Measurements from ENCODE around the gene RASGRF2.
"Not testable (repeated sequence)": the region's sequence is repeated elsewhere in the genome, so short reads cannot be mapped to it uniquely, and the experiment has no call there.

Gene RASGRF2

DNA sequence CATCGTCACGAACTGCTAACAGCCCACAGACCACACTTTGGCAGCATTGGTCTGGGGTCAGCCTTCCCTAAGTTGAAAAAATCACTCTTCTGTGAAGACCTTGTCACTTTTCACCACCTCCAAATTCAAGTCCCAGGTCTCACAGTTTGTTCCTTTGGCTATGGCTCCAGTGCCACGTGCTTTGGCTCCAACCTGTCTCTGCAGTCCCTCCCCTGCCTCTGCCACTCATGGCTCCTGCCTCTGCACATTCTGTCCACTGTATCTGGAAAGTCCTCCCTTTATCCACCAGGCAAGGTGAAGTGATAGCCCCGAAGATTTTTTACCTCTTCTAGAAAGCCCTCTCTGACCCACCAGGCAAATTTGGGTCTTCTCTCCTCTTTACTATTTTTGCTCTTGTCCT, 278.3 kb downstream of the RASGRF2 start:
- no peak for DNase-seq (ENCODE audit: low read depth in 2 of 2)

DNA sequence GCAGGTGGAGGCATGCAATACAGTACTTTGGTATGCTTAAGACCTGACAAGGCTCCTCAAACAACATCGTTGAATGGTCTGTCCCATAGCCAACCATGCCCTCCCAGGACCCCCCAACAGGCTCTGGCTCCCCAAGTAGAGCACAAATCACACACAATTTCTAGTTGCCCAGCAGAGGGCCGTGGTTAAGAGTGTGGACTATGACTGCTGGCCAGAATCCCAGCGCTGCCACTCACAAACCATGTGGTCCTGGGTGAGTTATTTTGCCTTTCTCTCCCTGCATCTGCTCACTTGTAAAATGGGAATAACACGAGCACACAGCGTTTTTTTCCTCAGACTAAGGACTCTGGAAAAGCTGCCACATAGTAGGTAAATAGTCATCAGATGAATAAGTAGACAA, 279.4 kb downstream of the RASGRF2 start:
- no peak for DNase-seq (ENCODE audit: low read depth in 2 of 2)

DNA sequence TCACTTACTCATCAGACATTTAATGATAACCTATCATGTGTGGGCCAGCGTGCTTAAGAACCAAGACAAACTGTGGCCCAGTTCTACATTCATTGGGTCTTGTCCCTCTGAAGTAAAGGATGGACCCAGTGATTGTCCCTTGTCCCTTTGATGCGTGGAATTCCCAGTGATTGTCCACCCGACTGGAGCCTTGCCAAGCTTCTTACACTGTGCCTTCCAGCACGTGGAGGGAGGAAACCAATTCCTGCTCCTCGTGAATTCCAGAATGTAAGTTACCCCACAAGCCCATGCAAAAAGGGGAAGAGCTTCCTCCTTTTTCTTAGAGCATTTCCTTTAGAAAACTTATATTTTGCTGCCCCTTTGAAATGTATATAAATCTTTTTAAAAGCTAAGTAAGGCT, 280.8 kb downstream of the RASGRF2 start:
- DNase-seq (ENCODE audit: low read depth in 2 of 2): no peak

DNA sequence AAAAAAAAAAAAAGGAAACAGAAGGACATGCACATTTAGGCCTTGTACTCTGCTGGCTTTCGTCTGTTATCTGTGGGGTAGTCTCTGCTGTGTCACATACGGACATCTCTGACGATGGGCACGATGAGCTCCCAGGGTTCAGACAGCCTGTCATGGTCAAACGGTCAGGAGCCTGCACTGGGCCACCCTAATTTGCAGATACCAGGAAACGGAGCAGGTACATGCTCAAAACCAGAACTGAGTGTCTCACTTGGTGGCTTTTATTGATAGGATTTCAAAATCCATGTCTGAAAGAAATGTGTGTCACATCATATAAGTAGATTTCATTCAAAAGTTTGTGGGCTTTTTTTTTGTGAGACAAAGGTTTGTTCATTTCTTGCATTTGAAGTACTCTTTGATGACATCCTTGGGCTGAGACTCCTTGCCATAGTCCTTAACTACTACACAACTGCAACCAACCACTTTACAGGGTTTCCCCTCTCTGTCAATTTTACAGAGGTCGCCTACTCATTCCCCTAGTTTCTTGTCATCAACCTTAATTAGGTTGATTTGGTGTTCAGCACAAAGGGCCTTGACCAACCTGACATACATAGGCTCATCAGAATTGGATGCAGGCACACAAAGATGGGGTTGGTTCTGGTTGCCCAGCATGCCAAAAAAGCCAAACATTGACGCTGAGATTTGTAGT, 281.9 kb downstream of the RASGRF2 start:
- DNase-seq (ENCODE audit: low read depth in 2 of 2): no peak

DNA sequence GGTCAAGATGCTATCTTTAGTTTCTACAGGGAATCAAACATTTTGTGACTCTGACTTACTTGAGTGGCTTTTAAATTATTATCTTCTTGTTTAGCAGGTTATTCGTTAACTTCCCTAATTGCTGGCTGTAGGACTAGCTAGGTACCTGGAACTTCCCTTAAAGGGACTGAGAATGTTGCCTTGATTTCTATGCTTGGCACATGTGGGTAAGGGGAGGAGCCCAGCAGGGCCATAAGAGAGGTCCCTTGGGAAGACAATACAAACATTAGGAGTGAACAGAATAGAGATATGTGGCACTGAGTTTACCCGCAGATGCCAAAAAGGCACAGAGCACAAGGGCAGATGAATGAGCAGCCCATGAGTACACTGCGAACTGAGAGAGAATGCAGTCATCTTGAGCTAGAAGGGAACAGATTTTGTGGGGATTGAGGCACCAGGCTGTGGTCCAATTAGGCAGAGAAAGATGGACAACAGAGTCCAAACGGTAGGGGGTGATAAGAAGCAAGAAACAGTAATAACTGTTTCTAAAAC, 282.8 kb downstream of the RASGRF2 start:
- DNase-seq (ENCODE audit: low read depth in 2 of 2): no peak

DNA sequence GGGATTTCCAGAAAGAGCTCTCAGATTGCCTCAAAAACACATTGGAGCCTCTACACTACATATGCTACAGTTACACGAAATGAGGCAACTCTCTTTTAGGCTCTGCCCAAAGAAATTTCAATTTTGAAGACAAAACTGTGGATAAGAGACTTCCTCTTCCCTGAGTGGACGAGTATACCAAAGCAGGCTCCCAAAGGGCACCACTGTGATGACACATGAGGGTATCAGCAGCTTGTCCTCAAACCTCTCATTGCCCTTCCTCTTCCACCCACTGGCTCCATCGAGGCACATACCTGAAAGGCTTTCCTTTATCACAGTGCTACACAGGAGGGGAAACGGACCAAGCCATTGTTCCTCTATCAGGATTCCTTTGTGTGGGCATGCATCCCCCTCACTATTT, 284.3 kb downstream of the RASGRF2 start:
- DNase-seq (ENCODE audit: low read depth in 2 of 2): no peak

DNA sequence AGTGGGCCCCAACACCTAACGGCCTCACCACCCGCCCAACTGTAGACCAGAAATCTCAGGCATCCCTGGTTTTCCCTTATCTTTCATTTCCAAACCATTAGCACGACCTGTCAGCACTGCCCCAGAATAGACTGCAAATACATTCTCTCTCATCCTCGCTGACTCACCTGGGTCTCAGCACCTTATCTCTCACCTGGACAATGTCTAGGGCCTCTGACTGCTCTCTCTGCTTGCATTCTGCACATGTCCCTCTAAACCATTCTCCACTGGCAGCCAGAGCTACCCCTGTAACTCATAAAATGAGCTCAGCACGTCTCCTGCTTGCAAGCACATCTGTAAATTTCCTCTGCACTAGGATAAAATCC, 285.7 kb downstream of the RASGRF2 start:
- no peak for DNase-seq (ENCODE audit: low read depth in 2 of 2)

DNA sequence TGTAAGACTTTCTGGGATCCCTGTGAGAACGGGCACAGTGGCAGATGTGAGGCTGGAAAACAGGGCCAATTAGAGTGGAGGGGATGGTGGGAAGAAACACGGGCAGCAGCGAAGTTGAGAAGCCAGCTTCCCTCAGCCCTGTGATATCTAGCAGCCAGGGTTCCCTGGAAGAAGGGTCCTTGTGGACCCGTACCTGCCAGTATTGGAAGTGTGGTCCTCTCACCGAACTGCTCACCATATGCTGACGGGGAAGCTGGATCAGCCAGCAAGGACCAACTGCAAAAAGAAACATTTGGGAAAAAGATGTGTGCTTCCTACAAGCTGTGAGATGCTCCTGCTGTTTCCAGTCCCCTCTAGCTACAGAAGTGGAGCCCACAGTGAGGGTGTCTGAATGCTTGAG, 286.5 kb downstream of the RASGRF2 start:
- no peak for DNase-seq (ENCODE audit: low read depth in 2 of 2)

DNA sequence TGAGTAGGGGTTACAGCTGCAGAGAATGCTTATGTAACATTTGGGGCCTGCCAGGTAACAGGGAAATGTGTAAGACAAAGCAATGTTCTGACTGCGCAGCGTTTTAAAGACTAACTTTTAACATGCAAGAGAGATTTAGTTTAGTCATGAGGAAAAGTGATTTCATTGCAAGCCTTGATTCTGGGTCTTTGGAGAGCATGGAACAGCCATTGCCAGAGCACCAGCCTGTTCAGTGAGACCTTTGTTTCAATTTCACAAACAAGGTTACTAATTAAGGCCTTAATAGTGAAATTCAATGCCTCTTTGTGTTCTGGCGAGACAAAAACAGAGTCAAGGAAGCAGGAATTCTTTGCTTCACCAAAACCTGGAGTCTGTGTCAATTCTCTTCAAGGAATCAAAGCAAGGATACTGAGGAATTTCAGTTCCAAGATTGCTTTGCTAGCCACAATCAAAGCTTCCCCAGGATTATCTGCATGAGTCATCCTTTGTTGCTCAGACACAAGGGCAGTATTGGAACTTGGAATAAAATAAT, 287.3 kb downstream of the RASGRF2 start:
- DNase-seq (ENCODE audit: low read depth in 2 of 2): no peak

DNA sequence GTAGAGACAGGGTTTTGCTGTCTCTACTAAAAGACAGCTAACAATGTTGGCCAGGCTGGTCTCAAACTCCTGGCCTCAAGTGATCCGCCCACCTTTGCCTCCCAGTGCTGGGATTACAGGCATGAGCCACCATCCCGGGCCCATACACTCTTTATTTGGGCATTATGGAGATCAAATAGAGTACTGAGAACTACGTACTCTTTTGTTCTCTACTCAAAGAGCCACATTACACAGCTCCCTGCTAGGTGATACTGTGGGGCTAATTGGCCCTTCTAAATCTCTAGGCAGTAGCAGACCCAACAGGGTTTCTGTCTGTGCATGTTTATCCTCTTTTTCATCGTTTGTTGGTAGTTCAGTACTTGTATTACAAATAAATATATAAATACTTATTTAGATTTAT, 289.1 kb downstream of the RASGRF2 start:
- DNase-seq (ENCODE audit: low read depth in 2 of 2): no peak

DNA sequence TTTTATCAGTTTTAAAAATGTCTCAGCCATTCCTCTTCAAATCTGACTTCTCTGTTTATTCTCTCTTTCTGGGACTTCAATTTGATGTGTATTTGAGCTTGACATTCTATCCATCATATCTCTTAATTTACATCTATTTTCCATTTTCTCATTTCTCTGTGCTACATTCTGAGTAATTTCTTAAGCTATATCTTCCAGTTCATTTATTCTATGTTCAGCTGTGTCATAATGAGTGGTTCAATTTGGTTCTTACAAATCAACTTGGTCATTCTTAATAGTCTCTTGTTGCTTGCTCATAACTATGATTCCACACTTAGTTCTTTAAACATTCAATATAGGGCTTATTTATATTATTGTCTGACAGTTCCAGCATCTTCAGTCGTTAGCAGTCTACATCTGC, 289.8 kb downstream of the RASGRF2 start:
- no peak for DNase-seq (ENCODE audit: low read depth in 2 of 2)

DNA sequence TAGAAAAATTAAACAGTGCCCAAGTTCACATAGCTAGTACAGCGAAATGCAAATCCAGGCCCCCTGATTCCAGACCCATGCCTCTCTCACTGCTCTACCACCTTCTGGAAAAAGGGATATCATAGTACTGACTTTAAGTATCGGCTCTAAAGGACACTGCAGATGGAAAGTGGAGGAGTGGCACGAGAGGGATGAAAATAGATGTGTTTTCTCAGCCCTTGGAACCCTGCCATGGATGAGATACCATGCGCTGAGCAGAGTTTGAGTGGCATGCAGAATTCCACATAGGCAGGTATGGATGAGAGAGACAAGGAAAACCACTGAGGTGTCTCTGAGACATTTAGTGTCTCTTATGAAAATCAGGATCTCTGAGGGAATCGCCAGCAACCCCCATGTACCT, 291.8 kb downstream of the RASGRF2 start:
- DNase-seq (ENCODE audit: low read depth in 2 of 2): no peak

DNA sequence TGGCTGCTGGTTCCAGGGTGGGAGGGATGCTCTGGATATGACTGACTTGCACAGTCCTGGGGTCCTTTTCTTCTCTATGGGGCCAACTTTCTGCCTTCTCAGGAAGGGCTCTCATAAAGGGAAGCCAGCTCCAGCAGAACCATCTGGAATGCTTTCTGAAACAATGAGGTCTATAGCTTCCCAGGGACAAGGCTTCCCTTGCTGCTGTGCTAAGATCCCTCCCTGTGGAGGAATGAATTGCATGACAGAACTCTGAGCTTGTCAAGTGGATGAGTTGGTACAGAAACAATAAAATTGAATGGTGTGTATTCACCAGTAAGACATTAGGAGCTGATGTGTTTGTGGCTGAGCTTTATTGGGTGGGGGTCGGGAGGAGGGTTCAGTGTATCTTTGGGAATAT, 292.7 kb downstream of the RASGRF2 start:
- no peak for DNase-seq (ENCODE audit: low read depth in 2 of 2)

DNA sequence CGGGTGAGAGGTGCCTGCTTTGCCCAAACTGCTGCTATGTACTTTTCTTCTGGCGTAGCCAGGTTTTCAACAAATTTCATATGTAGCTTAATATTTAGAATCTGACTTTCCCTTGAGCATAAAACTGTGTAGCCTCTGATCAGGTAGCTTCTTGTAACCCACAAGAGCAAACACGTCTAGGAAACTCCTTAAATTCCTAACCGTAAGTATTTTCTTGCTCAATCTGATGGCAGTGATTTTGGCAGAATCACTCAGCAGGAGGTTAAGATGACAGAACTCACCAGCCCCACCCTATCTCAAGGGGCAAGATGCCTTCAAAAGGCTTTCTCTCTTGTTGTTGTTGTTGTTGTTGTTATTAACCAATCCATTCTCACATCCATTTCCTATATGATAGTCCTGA, 293.7 kb downstream of the RASGRF2 start:
- DNase-seq (ENCODE audit: low read depth in 2 of 2): no peak

DNA sequence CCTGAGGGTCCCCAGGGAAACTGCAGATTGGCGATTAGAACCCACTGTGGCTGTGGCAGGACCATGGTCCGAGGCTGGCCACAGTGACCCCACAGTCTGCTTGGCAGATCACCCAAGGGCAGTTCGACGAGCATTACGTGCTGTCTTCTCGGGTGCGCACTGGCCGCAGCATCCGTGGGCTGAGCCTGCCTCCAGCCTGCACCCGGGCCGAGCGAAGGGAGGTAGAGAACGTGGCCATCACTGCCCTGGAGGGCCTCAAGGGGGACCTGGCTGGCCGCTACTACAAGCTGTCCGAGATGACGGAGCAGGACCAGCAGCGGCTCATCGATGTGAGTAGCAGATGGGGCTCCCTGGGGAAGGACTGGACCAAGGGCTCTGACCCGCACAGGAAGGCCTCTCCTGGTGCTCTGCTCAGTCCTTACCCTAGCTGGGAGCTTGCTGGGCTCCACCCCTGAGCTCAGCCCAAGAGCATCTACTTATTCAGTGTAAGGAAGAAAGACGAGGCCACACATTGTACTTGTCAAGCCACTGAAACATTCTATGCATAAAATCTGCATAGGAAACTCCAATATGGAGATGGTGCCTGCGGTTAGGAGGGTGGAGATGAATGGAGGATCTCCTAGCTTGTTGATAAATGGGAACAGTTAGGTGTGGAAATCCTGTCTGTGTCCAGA, 294.9 kb downstream of the RASGRF2 start:
- DNase-seq (ENCODE audit: low read depth in 2 of 2): no peak

DNA sequence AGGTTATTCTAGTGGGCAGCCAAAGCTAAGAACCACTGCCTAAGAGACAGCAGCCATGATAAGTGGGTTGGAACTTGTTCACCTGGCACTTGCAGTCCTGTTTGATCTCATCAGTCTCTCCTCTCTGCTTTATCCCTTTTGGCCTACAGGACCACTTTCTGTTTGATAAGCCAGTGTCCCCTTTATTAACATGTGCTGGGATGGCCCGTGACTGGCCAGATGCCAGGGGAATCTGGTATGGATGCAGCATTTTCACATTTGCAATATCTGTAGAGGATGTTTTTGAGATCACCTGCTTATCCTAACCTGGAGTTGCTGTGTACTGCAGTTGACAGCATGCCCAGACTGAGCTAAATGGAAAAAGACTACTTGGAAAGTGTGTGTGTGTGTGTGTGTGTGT, 296.6 kb downstream of the RASGRF2 start:
- DNase-seq (ENCODE audit: low read depth in 2 of 2): no peak

DNA sequence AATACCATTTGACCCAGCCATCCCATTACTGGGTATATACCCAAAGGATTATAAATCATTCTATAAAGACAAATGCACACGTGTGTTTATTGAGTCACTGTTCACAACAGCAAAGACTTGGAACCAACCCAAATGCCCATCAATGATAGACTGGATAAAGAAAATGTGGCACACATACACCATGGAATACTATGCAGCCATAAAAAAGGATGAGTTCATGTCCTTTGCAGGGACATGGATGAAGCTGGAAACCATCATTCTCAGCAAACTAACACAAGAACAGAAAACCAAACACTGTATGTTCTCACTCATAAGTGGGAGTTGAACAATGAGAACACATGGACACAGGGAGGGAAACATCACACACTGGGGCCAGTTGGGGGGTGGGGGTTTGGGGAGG, 302.6 kb downstream of the RASGRF2 start:
- not testable (repeated sequence) for DNase-seq (ENCODE audit: low read depth in 2 of 2)

DNA sequence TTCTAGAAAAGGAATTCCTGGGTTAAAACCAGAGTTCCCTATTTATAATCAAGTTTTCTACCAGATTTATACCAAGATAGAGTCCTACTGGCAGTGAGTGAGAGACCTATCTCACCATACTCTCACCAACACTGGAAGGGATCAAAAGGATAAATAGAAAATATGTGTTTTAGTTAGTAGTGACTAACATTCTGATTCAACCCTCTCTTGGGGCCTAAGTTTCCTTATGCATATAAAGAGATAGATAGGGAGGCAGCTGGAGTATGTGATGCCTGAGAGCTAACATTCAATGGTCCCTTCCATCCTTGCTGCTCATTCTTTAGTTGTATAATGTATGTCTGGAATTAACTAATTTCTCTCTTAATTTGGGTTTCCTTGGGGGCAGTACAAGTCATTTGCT, 304.9 kb downstream of the RASGRF2 start:
- DNase-seq (ENCODE audit: low read depth in 2 of 2): no peak

DNA sequence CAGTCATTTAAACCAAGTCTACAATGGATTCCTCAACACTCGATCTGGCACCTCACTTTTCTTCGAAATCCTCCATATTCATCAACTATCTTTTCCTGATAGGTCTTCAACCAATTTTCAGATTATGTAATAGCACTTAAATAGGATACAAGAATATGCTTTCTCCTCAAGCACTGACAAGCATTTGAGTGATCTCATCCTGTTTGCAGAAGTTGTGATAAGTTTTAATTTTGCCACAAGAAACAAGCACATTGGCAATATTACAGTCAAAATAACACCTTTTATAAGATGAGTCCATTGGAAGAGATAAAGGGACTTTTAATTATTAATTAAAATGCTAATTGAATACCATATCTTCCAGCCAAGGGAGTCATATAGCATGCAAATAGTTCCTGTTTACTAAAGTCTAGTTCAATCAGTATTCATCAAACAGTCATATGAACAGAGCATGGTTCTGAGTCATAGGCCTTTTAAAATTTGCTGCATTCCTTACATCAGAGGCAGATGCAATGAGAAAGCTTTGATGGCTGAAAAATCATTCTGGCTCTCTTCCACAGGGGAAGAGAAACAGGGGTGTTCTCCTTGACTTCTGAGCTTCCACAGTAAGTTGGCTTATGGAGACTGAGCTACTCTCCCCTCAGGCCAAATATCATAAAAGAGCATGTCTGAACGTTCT, 308.5 kb downstream of the RASGRF2 start:
- no peak for DNase-seq (ENCODE audit: low read depth in 2 of 2)

DNA sequence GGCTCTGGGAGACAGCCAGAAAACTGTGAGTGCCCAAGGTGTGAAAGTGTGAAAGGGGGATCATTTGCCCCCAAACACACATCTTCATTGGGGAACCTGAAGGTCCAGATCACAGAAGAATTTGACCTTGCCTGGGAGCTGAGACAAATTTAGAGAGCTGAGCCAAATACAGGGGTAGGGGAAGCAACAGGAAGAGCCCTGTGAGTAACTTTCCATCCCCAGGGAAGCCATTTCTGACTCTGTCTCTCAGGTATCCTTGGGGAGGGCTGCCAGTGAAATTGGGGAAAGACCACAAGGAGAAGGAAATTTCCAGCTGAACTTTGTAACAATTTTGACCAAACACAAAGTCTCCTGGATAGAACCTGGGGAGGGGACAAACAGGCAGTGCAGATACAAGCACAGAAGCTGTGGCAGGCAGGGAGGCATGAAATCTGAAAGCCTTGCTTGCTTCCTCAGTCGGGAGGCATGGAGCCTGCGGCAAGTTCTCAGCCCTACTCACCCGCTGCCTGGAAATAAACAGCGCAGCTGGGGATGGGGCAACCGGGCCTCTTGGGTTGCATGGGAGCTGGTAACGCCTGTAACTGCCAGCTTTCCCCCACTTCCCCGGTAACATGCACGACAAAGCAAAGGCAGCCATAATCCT, 309.7 kb downstream of the RASGRF2 start:
- DNase-seq (ENCODE audit: low read depth in 2 of 2): no peak

DNA sequence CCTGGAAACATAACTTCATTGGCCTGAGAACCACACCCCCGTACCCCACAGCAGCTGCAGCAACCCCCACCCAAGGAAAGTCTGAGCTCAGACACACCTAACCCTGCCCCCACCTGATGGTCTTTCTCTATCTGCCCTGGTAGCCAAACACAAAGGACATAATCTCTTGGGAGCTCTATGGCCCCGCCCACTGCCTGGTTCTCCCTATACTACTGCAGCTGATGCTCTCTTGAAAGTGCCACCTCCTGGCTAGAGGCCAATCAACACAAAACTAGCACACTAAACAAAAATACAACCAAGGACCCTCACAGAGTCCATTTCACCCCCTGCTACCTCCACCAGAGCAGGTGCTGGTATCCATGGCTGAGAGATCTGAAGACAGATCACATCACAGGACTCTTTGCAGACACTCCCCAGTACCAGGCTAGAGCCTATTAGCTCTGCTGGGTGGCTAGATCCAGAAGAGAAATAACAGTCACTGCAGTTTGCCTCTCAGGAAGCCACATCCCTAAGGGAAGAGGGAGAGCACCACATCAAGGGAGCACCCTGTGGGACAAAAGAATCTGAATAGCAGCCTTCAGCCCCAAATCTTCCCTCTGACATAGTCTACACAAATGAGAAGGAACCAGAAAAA, 310.3 kb downstream of the RASGRF2 start:
- DNase-seq (ENCODE audit: low read depth in 2 of 2): not testable (repeated sequence)

All from stimulated activated CD4-positive, alpha-beta T cell treated with anti-CD3 and anti-CD28 coated beads, Interleukin-4, amount 100 ng/mL, for 48 hours (primary cell).